Panc1 (cell line): ENCODE measurements around the gene ZHX3. TPM values are rescaled to one million over a fixed set of nuclear protein-coding genes. Genes with fewer than 3 reads are reported as not detected.

Experiments
- ATAC-seq: fragments of 200-7000 bp; cut with Tn5 transposase; 2 replicates; pipeline ENCODE4 v1.9.1; 2020; ENCODE audit warnings: mild to moderate bottlenecking, moderate library complexity
- BruUV-seq: library from RNA; stranded (reverse); fragments of 400-500 nt; replicated peaks from 2 replicates; lab custom pipeline; 2021; lab: Mats Ljungman, UMichigan
- CTCF ChIA-PET: fragments of 300-600 bp; sonication (Branson Sonifier 250); formaldehyde crosslinking; loops from one replicate; lab custom pipeline; 2022; ENCODE audit warnings: antibody characterized with exemption; lab: Charles Lee
- POLR2A ChIA-PET: fragments of 300-600 bp; sonication (Branson Sonifier 250); formaldehyde crosslinking; loops from one replicate; lab custom pipeline; 2022; ENCODE audit warnings: antibody characterized with exemption; lab: Charles Lee
- DNase-seq: peaks from one replicate; pipeline ENCODE4 v3.0.0-alpha.2; 2010; ENCODE audit warnings: low read depth, low spot score
- H3K27ac ChIP-seq: 2 replicates; pipeline ENCODE4 v1.5.1; 2011; ENCODE audit warnings: mild to moderate bottlenecking, low read length, inconsistent platforms
- H3K27me3 ChIP-seq: fragments of 200-500 bp; sonication (Bioruptor generic); 2 replicates; pipeline ENCODE4 v1.6.0; 2014; ENCODE audit warnings: low read length, inconsistent platforms; ENCODE audit not compliant: control insufficient read depth, insufficient read depth
- H3K36me3 ChIP-seq: fragments of 200-500 bp; sonication (Bioruptor generic); 2 replicates; pipeline ENCODE4 v1.5.1; 2014; ENCODE audit warnings: inconsistent platforms, mild to moderate bottlenecking, low read length, moderate library complexity; ENCODE audit not compliant: control insufficient read depth, insufficient read depth
- H3K4me1 ChIP-seq: 2 replicates; pipeline ENCODE4 v1.5.1; 2011; ENCODE audit warnings: inconsistent platforms, mild to moderate bottlenecking, low read length, moderate library complexity; ENCODE audit not compliant: control insufficient read depth, insufficient read depth
- H3K4me3 ChIP-seq, 2 experiments: 2 replicates each; pipeline ENCODE4 v1.5.1; 2011 to 2012; ENCODE audit warnings: low read depth in 2 of 2, low read length in 2 of 2, mild to moderate bottlenecking in 2 of 2, inconsistent platforms in 1 of 2, moderate library complexity in 1 of 2
- H3K9me3 ChIP-seq: fragments of 200-500 bp; sonication (Bioruptor generic); 2 replicates; pipeline ENCODE4 v1.5.1; 2014; ENCODE audit warnings: low read depth, mild to moderate bottlenecking, inconsistent platforms, low read length, moderate library complexity; ENCODE audit not compliant: control insufficient read depth, insufficient read depth
- POLR2AphosphoS5 ChIP-seq: IDR thresholded peaks from 2 replicates; pipeline ENCODE4 v1.6.1; 2012; ENCODE audit warnings: mild to moderate bottlenecking, low read depth, low read length, moderate library complexity
- SIN3A ChIP-seq: IDR thresholded peaks from 2 replicates; pipeline ENCODE4 v1.6.1; 2012; ENCODE audit warnings: low read depth, mild to moderate bottlenecking, low read length, moderate library complexity, borderline replicate concordance; ENCODE audit not compliant: insufficient read depth
- TCF7L2 ChIP-seq: IDR thresholded peaks from 2 replicates; pipeline ENCODE4 v1.6.1; 2011; ENCODE audit warnings: mild to moderate bottlenecking, low read depth, low read length, inconsistent platforms
- in situ Hi-C: cut with HindIII; loops from 2 replicates; pipeline ENCODE4 v1.10.0; 2016; ENCODE audit warnings: low sequenced_read_pairs, low pct_unique_long_range_greater_than_20kb
- intact Hi-C: fragments of 100-400 bp; cut with micrococcal nuclease; formaldehyde crosslinking; loops from one replicate; pipeline ENCODE4 v1.10.0; 2022; ENCODE audit not compliant: unreplicated experiment
- total RNA-seq: library from RNA; stranded (reverse); gene quantifications from one replicate; pipeline ENCODE4 v1.2.1, GENCODE V29; 2021; ENCODE audit not compliant: unreplicated experiment
- TF ChIP-seq, protein P1 (sequence below): fragments of 450-650 bp; IDR thresholded peaks from 2 replicates; pipeline ENCODE4 v1.5.1; 2017; ENCODE audit warnings: mild to moderate bottlenecking
- TF ChIP-seq, protein P2 (sequence below), 2 experiments: IDR thresholded peaks; 2 replicates each; pipeline ENCODE4 v1.6.1; 2011 to 2012; ENCODE audit warnings: low read depth in 2 of 2, control low read depth in 1 of 2, low read length in 1 of 2, mild to moderate bottlenecking in 1 of 2, moderate library complexity in 1 of 2; ENCODE audit not compliant: insufficient read depth in 1 of 2

The ZHX3 gene
- total RNA-seq, 1 experiment from 2014 or later, result 19.8 TPM

DNA sequence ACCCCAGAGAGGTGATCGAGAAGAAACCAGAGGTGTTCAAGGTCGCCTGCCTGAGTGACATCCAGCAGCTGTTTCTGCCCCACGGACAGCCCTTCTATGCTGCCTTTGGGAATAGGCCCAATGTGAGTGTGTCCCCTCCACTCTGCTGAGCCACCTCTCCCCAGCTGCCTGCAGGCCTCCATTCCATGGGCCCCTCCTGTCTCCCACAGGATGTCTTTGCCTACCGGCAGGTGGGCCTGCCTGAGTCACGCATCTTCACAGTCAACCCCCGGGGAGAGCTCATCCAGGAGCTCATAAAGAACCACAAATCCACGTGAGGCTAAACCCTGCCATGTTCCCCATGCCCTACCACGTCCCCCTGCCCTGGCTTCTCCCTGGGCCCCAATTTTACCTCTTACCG, 40.7 kb upstream of the ZHX3 start:
- DNase-seq (no peak), ATAC-seq (no peak)
- Histone ChIP-seq H3K4me1 (no peaks in the 10 kb centered on the region), H3K9me3 (no peaks in the 10 kb centered on the region), H3K36me3 (no peaks in the 10 kb centered on the region), H3K27me3 (no peaks in the 10 kb centered on the region), H3K4me3 (no peak overlapping the region), H3K27ac (no peak overlapping the region)
- intact Hi-C loops, result no loop called here
- TF ChIP-seq TCF7L2 (no peak), SIN3A (no peak), POLR2AphosphoS5 (no peak)
- TF ChIP-seq, protein P1, sequence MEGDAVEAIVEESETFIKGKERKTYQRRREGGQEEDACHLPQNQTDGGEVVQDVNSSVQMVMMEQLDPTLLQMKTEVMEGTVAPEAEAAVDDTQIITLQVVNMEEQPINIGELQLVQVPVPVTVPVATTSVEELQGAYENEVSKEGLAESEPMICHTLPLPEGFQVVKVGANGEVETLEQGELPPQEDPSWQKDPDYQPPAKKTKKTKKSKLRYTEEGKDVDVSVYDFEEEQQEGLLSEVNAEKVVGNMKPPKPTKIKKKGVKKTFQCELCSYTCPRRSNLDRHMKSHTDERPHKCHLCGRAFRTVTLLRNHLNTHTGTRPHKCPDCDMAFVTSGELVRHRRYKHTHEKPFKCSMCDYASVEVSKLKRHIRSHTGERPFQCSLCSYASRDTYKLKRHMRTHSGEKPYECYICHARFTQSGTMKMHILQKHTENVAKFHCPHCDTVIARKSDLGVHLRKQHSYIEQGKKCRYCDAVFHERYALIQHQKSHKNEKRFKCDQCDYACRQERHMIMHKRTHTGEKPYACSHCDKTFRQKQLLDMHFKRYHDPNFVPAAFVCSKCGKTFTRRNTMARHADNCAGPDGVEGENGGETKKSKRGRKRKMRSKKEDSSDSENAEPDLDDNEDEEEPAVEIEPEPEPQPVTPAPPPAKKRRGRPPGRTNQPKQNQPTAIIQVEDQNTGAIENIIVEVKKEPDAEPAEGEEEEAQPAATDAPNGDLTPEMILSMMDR, result no peak
- TF ChIP-seq, protein P2, sequence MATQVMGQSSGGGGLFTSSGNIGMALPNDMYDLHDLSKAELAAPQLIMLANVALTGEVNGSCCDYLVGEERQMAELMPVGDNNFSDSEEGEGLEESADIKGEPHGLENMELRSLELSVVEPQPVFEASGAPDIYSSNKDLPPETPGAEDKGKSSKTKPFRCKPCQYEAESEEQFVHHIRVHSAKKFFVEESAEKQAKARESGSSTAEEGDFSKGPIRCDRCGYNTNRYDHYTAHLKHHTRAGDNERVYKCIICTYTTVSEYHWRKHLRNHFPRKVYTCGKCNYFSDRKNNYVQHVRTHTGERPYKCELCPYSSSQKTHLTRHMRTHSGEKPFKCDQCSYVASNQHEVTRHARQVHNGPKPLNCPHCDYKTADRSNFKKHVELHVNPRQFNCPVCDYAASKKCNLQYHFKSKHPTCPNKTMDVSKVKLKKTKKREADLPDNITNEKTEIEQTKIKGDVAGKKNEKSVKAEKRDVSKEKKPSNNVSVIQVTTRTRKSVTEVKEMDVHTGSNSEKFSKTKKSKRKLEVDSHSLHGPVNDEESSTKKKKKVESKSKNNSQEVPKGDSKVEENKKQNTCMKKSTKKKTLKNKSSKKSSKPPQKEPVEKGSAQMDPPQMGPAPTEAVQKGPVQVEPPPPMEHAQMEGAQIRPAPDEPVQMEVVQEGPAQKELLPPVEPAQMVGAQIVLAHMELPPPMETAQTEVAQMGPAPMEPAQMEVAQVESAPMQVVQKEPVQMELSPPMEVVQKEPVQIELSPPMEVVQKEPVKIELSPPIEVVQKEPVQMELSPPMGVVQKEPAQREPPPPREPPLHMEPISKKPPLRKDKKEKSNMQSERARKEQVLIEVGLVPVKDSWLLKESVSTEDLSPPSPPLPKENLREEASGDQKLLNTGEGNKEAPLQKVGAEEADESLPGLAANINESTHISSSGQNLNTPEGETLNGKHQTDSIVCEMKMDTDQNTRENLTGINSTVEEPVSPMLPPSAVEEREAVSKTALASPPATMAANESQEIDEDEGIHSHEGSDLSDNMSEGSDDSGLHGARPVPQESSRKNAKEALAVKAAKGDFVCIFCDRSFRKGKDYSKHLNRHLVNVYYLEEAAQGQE (IDR thresholded peaks at IDR 0.05; ENCODE audit: insufficient read depth in 1 of 2, low read depth in 2 of 2, low read length in 1 of 2), result no peak
- in situ Hi-C loops, result no loop called here
- BruUV-seq, result no TSS peak
- ChIA-PET CTCF (interaction anchor here (0.6 kb wide), 1 partner anchor 61 kb away, joined by 3 read pairs; no protein-coding TSS in a partner anchor), POLR2A (no interaction called here)

DNA sequence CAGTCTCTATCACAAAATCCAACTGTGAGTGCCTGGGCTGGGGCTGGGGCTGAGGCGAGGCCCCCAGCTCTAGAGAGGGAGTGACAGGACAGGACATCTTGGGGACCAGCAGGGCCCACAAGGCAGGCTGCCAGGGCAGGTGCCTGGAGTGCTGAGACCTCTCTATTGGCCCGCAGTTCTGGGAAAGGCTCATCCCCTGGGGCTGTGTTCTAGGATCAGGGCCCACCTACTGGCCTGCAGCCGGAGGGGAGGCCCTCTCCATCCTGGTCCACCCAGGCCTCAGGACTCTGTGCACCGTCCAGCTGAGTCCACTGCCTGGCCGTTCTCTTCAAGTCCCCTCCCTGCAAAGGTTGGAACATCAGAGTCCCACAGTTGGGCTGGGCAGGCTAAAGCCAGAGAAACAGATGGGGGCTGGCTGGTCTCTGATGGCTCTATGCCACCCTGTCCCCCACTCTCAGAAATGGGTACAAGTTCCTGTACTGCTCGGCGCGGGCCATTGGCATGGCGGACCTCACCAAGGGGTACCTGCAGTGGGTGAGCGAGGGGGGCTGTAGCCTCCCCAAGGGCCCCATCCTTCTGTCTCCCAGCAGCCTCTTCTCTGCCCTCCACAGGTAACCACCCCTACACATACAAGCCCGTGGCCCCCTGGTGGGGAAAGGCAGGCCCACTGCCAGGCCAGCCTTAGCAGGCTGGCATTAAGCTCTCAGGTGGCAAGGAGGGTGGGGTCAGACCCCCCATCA, 40.1 kb upstream of the ZHX3 start:
- in situ Hi-C loops, result no loop called here
- BruUV-seq, result no TSS peak
- Histone ChIP-seq H3K27ac (no peak overlapping the region), H3K9me3 (no peaks in the 10 kb centered on the region), H3K4me3 (no peak overlapping the region), H3K27me3 (no peaks in the 10 kb centered on the region), H3K4me1 (no peaks in the 10 kb centered on the region), H3K36me3 (no peaks in the 10 kb centered on the region)
- no peak for ATAC-seq
- intact Hi-C loops, result no loop called here
- DNase-seq, result no peak
- CTCF ChIA-PET, result interaction anchor here (0.6 to 0.8 kb wide), 2 partner anchors 17 to 62 kb away, joined by 3 read pairs; partner anchors contain the start of gene LPIN3
- POLR2A ChIA-PET, result no interaction called here
- TF ChIP-seq SIN3A, result no peak
- no peak for TF ChIP-seq POLR2AphosphoS5
- no peak for TF ChIP-seq TCF7L2
- TF ChIP-seq, protein P2 (IDR thresholded peaks at IDR 0.05; ENCODE audit: insufficient read depth in 1 of 2, low read depth in 2 of 2, low read length in 1 of 2), result no peak
- TF ChIP-seq, protein P1, result no peak
